GM06990 (cell line): ENCODE data around the gene OSR1.

Experiments
- DNase-seq: peaks from one replicate; pipeline ENCODE4 v3.0.0-alpha.2; 2011; ENCODE audit not compliant: insufficient read length; ENCODE audit errors: extremely low read depth
- H3K27me3 ChIP-seq: replicated peaks from 2 replicates; pipeline ENCODE4 v1.6.0; 2011; ENCODE audit warnings: low read length; ENCODE audit not compliant: control insufficient read depth, insufficient read depth
- H3K36me3 ChIP-seq: 2 replicates; pipeline ENCODE4 v1.5.1; 2011; ENCODE audit warnings: low read length; ENCODE audit not compliant: control insufficient read depth, insufficient read depth
- H3K4me3 ChIP-seq: replicated peaks from 2 replicates; pipeline ENCODE4 v1.5.1; 2011; ENCODE audit warnings: low read depth, mild to moderate bottlenecking, control low read depth, low read length
- CTCF ChIP-seq: IDR thresholded peaks from 2 replicates; pipeline ENCODE4 v1.5.1; 2011; ENCODE audit warnings: low read length, control low read depth, mild to moderate bottlenecking, inconsistent platforms; ENCODE audit not compliant: insufficient read depth, poor library complexity, severe bottlenecking

Gene OSR1

GRCh38 chr2:19377717-19378116, 19.3 kb upstream of the OSR1 start:
- TF ChIP-seq CTCF, result peak; percentile 34
- no peak for DNase-seq
- Histone ChIP-seq H3K4me3 (no peak overlapping the region), H3K36me3 (no peaks in the 10 kb centered on the region), H3K27me3 (no peaks in the 10 kb centered on the region)

- DNase-seq, result no peak
- no peak overlapping the region for H3K4me3 ChIP-seq
- no peaks in the 10 kb centered on the region; the same call in 1 of the 2 replicates for H3K27me3 ChIP-seq
- no peaks in the 10 kb centered on the region for H3K36me3 ChIP-seq
- no peak for TF ChIP-seq CTCF
Observed at GRCh38 chr2:19373352-19373751, 14.9 kb upstream of the OSR1 start.

GRCh38 chr2:19371996-19372582, 13.7 kb upstream of the OSR1 start:
- H3K27me3 ChIP-seq, result no peaks in the 10 kb centered on the region; the same call in 1 of the 2 replicates
- no peak overlapping the region for H3K4me3 ChIP-seq
- no peak for TF ChIP-seq CTCF
- no peaks in the 10 kb centered on the region for H3K36me3 ChIP-seq
- no peak for DNase-seq

- no peaks in the 10 kb centered on the region for H3K36me3 ChIP-seq
- TF ChIP-seq CTCF, result peak; percentile 8
- no peak for DNase-seq
- no peaks in the 10 kb centered on the region; the same call in 1 of the 2 replicates for H3K27me3 ChIP-seq
- H3K4me3 ChIP-seq, result no peak overlapping the region
Observed at GRCh38 chr2:19369341-19369955, 11.0 kb upstream of the OSR1 start.

GRCh38 chr2:19368760-19369159, 10.3 kb upstream of the OSR1 start:
- Histone ChIP-seq H3K27me3 (no peaks in the 10 kb centered on the region; the same call in 1 of the 2 replicates), H3K36me3 (no peaks in the 10 kb centered on the region), H3K4me3 (no peak overlapping the region)
- DNase-seq, result no peak
- no peak for TF ChIP-seq CTCF
